Activated T-helper 17 cell treated with anti-CD3 and anti-CD28 coated beads, Interleukin-2, amount 50 U/mL, for 72 hours (primary cell): ENCODE measurements around the gene DDX19B. TPM values are rescaled to one million over a fixed set of nuclear protein-coding genes. Genes with fewer than 3 reads are reported as not detected.
A peak's percentile ranks its signal among the peaks of the same experiment; 100 is the strongest.
"Not testable (repeated sequence)": the region's sequence is repeated elsewhere in the genome, so short reads cannot be mapped to it uniquely, and the experiment has no call there.

ENCODE experiments used
- ATAC-seq: fragments of 150-1000 bp; cut with Tn5 transposase; replicated peaks from 2 replicates; pipeline ENCODE4 v1.10.0; 2021; ENCODE audit warnings: mild to moderate bottlenecking, moderate library complexity
- H3K27ac Mint-ChIP-seq: one replicate; pipeline ENCODE4 v1.8.0; 2022; ENCODE audit warnings: mixed read lengths
- H3K27me3 Mint-ChIP-seq: one replicate; pipeline ENCODE4 v1.8.0; 2022; ENCODE audit warnings: mixed read lengths
- H3K36me3 Mint-ChIP-seq: one replicate; pipeline ENCODE4 v1.8.0; 2022; ENCODE audit warnings: low read depth, mild to moderate bottlenecking, mixed read lengths
- H3K4me1 Mint-ChIP-seq: one replicate; pipeline ENCODE4 v1.8.0; 2022; ENCODE audit warnings: mixed read lengths
- H3K4me3 Mint-ChIP-seq: one replicate; pipeline ENCODE4 v1.8.0; 2022; ENCODE audit warnings: mild to moderate bottlenecking, mixed read lengths
- H3K9me3 Mint-ChIP-seq: one replicate; pipeline ENCODE4 v1.8.0; 2022; ENCODE audit warnings: mixed read lengths
- total RNA-seq, 2 donors: library from RNA; stranded (reverse); gene quantifications; one replicate each; pipeline ENCODE4 v1.2.3, GENCODE V29; 2022

Gene DDX19B
- total RNA-seq, 2 donors from 2014 or later, result 35.2 to 35.4 TPM

GRCh38 chr16:70259903-70260302 lies 39.1 kb upstream of the DDX19B start:
- not testable (repeated sequence) for H3K4me3 Mint-ChIP-seq, H3K9me3 Mint-ChIP-seq, ATAC-seq, H3K27ac Mint-ChIP-seq, H3K27me3 Mint-ChIP-seq, H3K4me1 Mint-ChIP-seq
- peaks cover 100% of the 10 kb centered on the region for H3K36me3 Mint-ChIP-seq

DNA sequence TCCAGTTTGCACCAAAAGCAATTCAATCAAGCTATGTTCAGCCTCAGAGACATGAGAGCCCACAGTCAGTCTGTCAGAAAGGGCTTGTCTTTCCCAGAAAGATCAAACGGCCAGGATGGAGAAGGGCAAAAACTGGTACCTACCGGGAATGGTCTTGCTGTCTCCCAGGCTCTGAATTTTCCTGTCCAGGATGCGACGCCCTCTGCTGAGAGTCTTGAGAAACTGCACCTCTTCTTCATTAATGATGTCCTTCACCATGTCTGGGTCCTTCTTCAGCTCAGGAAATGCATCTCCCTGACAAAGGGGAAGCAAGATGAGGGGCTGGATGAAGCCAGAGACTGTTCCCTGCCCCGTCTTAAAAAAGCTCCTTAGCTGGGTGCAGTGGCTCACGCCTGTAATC lies 31.5 kb upstream of the DDX19B start:
- no peaks in the 10 kb centered on the region for H3K27me3 Mint-ChIP-seq
- no peaks in the 10 kb centered on the region for H3K9me3 Mint-ChIP-seq
- peaks cover 98% of the 10 kb centered on the region for H3K36me3 Mint-ChIP-seq
- H3K27ac Mint-ChIP-seq, result no peak overlapping the region
- no peaks in the 10 kb centered on the region for H3K4me1 Mint-ChIP-seq
- H3K4me3 Mint-ChIP-seq, result no peak overlapping the region
- no peak for ATAC-seq

- H3K9me3 Mint-ChIP-seq, ATAC-seq: not testable (repeated sequence)
These were observed 31.1 kb upstream of the DDX19B start for GRCh38 chr16:70267922-70268321.

GRCh38 chr16:70269471-70269870 lies 29.5 kb upstream of the DDX19B start:
- Mint-ChIP-seq H3K9me3 (no peaks in the 10 kb centered on the region), H3K27me3 (no peaks in the 10 kb centered on the region)

More at GRCh38 chr16:70267922-70268321, 31.1 kb upstream of the DDX19B start:
- H3K27ac Mint-ChIP-seq, H3K27me3 Mint-ChIP-seq, H3K4me1 Mint-ChIP-seq, H3K4me3 Mint-ChIP-seq: not testable (repeated sequence)
- H3K36me3 Mint-ChIP-seq, result peaks cover 98% of the 10 kb centered on the region

DNA sequence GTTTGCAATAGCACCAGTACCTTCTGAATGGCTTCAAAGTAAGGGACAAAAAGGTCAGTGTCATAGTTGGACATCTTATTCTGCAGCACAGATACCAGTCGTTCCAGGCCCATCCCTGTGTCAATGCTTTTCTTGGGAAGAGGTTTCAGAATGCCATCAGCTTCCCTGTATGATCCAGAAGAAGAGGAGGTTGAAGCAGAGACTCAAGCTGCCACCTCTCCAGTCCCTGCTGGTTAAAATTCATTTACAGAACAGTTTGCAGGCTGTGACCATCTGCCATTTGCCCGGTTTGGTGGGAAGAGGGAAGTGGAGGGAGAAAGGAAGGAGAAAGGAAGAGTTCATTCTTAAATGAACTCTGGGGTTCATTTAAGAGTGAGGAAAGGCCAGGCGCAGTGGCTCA lies 28.8 kb upstream of the DDX19B start:
- H3K9me3 Mint-ChIP-seq, result no peaks in the 10 kb centered on the region
- no peaks in the 10 kb centered on the region for H3K27me3 Mint-ChIP-seq
- no peaks in the 10 kb centered on the region for H3K4me1 Mint-ChIP-seq
- H3K27ac Mint-ChIP-seq, result no peak overlapping the region
- H3K4me3 Mint-ChIP-seq, result no peak overlapping the region
- peaks cover 98% of the 10 kb centered on the region for H3K36me3 Mint-ChIP-seq
- no peak for ATAC-seq

More at GRCh38 chr16:70269471-70269870, 29.5 kb upstream of the DDX19B start:
- ATAC-seq, result no peak
- H3K36me3 Mint-ChIP-seq, result peaks cover 98% of the 10 kb centered on the region
- no peaks in the 10 kb centered on the region for H3K4me1 Mint-ChIP-seq
- no peak overlapping the region for H3K27ac Mint-ChIP-seq
- no peak overlapping the region for H3K4me3 Mint-ChIP-seq

GRCh38 chr16:70271696-70272095 lies 27.3 kb upstream of the DDX19B start:
- ATAC-seq, result no peak
- no peaks in the 10 kb centered on the region for H3K27me3 Mint-ChIP-seq
- no peaks in the 10 kb centered on the region for H3K9me3 Mint-ChIP-seq
- peaks cover 4% of the 10 kb centered on the region for H3K4me1 Mint-ChIP-seq
- H3K4me3 Mint-ChIP-seq, result no peak overlapping the region
- peaks cover 100% of the 10 kb centered on the region for H3K36me3 Mint-ChIP-seq
- H3K27ac Mint-ChIP-seq, result no peak overlapping the region

- Mint-ChIP-seq H3K4me3 (no peak overlapping the region), H3K36me3 (peaks cover 96% of the 10 kb centered on the region), H3K27ac (no peak overlapping the region), H3K27me3 (no peaks in the 10 kb centered on the region), H3K4me1 (peaks cover 4% of the 10 kb centered on the region), H3K9me3 (no peaks in the 10 kb centered on the region)
- no peak for ATAC-seq
These were observed 22.6 kb upstream of the DDX19B start for GRCh38 chr16:70276392-70276791.

DNA sequence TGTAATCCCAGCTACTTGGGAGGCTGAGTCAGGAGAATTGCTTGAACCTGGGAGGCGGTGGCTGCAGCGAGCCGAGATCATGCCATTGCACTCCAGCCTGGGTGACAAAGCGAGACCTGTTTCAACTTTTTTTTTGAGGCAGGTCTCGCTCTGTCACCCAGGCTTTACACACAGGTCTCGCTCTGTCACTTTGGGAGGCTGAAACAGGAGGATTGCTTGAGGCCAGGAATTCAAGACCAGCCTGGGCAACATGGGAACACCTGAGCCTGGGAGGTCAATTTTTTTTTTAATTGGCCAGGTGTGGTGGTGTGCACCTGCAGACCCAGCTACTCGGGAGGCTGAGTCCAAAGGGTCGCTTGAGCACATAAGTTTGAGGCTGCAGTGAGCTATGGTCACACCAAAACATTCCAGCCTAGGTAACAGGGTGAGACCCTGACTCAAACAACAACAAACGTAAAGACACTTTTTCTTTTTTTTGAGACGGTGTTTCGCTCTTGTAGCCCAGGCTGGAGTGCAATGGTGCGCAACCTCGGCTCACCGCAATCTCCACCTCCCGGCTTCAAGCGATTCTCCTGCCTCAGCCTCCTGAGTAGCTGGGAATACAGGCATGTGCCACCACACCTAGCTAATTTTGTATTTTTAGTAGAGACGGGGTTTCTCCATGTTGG lies 11.5 kb upstream of the DDX19B start:
- H3K9me3 Mint-ChIP-seq, H3K27me3 Mint-ChIP-seq, H3K4me1 Mint-ChIP-seq: not testable (repeated sequence)

GRCh38 chr16:70289229-70290094 lies 9.5 kb upstream of the DDX19B start, which contains the start of gene AARS1:
TSS of gene AARS1 (minus strand) at chr16:70289506. CDS start at chr16:70282763, 6,743 bp downstream.
- Mint-ChIP-seq H3K27me3 (no peaks in the 10 kb centered on the region), H3K9me3 (no peaks in the 10 kb centered on the region), H3K27ac (peak within 1 kb of the TSS; percentile 90), H3K4me1 (no peaks in the 10 kb centered on the region), H3K4me3 (peak within 1 kb of the TSS; percentile 84), H3K36me3 (peaks cover 31% of the 10 kb centered on the region)
- peak; percentile 99 for ATAC-seq

More for the DNA sequence above, 11.5 kb upstream of the DDX19B start:
- peak overlapping the region; percentile 84 for H3K4me3 Mint-ChIP-seq
- peak overlapping the region; percentile 90 for H3K27ac Mint-ChIP-seq
- not testable (repeated sequence) for ATAC-seq
- peaks cover 51% of the 10 kb centered on the region for H3K36me3 Mint-ChIP-seq

- no peaks in the 10 kb centered on the region for H3K4me1 Mint-ChIP-seq
- ATAC-seq, result no peak
- H3K9me3 Mint-ChIP-seq, result no peaks in the 10 kb centered on the region
- H3K27me3 Mint-ChIP-seq, result no peaks in the 10 kb centered on the region
- no peak overlapping the region for H3K4me3 Mint-ChIP-seq
- peaks cover 17% of the 10 kb centered on the region for H3K36me3 Mint-ChIP-seq
- peak overlapping the region; percentile 48 for H3K27ac Mint-ChIP-seq
These were observed 8.0 kb upstream of the DDX19B start for GRCh38 chr16:70290949-70291519.

DNA sequence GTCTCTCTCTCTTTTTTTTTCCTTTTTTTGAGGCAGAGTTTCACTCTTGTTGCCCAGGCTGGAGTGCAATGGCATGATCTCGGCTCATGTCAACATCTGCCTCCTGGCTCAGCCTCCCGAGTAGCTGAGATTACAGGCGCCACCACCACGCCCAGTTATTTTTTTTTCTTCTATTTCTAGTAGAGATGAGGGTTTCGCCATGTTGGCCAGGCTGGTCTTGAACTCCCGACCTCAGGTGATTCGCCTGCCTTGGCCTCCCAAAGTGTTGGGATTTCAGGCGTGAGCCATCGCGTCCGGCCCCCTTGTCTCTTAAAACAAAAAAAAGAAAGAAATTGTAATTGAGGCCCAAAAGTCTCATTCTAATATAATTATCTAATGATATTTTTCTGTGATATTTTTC lies 6.8 kb upstream of the DDX19B start:
- not testable (repeated sequence) for H3K4me1 Mint-ChIP-seq, H3K27me3 Mint-ChIP-seq, H3K27ac Mint-ChIP-seq, H3K4me3 Mint-ChIP-seq, H3K9me3 Mint-ChIP-seq, ATAC-seq
- peaks cover 16% of the 10 kb centered on the region for H3K36me3 Mint-ChIP-seq

DNA sequence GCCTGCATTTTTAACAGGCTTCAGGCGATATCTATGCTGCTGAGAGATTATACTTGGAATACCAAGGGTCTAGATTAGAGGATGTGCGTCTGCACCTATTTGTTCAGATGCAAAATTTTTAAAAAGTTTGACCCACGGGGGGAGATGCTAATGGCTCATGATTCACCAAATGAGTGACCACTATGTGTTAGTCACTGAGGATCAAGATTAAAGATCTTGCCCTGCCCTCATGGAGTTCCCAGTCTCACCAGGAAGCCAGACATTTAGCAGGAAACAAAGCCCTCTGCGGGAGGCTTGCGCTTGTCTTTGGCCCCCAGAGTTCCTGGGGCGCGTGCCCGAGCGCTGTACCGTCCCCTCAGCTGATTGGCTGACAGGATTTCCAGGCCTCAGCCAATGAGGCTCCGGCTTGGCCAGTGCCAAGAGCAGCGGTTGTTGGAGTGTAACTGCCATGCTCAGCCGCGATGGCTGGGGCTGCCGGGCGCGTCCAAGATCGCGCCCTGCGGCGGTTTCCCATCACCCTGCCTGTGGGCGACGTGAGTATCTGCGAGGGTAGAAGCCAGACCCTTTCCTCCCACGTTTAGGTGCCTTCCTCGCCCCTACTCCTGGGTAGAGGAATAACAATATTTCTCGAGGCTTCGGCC lies 4.5 kb upstream of the DDX19B start:
- Mint-ChIP-seq H3K4me3 (no peak overlapping the region), H3K9me3 (no peaks in the 10 kb centered on the region)

GRCh38 chr16:70295634-70296033 lies 3.4 kb upstream of the DDX19B start:
- Mint-ChIP-seq H3K4me3 (no peak overlapping the region), H3K27me3 (no peaks in the 10 kb centered on the region)

More for the DNA sequence above, 4.5 kb upstream of the DDX19B start:
- H3K27ac Mint-ChIP-seq, result no peak overlapping the region
- H3K4me1 Mint-ChIP-seq, result peaks cover 7% of the 10 kb centered on the region
- H3K27me3 Mint-ChIP-seq, result no peaks in the 10 kb centered on the region
- H3K36me3 Mint-ChIP-seq, result peaks cover 6% of the 10 kb centered on the region
- no peak for ATAC-seq

GRCh38 chr16:70301121-70301520 lies 2.1 kb downstream of the DDX19B start:
- H3K9me3 Mint-ChIP-seq, result peaks cover 10% of the 10 kb centered on the region
- H3K27ac Mint-ChIP-seq, result no peak overlapping the region
- peaks cover 48% of the 10 kb centered on the region for H3K36me3 Mint-ChIP-seq
- peaks cover 39% of the 10 kb centered on the region for H3K4me1 Mint-ChIP-seq
- no peak for ATAC-seq
- peak overlapping the region; percentile 94 for H3K4me3 Mint-ChIP-seq
- H3K27me3 Mint-ChIP-seq, result no peaks in the 10 kb centered on the region

More at GRCh38 chr16:70295634-70296033, 3.4 kb upstream of the DDX19B start:
- ATAC-seq, result no peak
- Mint-ChIP-seq H3K4me1 (peaks cover 14% of the 10 kb centered on the region), H3K27ac (no peak overlapping the region), H3K9me3 (no peaks in the 10 kb centered on the region), H3K36me3 (peaks cover 14% of the 10 kb centered on the region)
